OCI-LY1 (cell line): ENCODE data around the gene MT1X.

Experiments used
- EZH2 ChIP-seq: fragments of 200-600 bp; sonication (generic), shearing (Covaris generic); IDR thresholded peaks from 2 replicates; pipeline ENCODE4 v1.8.0; 2017; ENCODE audit warnings: borderline replicate concordance, mixed run types, mild to moderate bottlenecking, antibody characterized with exemption, low read length, moderate library complexity, mixed read lengths
- TF ChIP-seq, protein P1 (sequence below): fragments of 200-600 bp; sonication (generic), shearing (Covaris generic); IDR thresholded peaks from 2 replicates; pipeline ENCODE4 v1.5.1; 2017; ENCODE audit warnings: mild to moderate bottlenecking, antibody characterized with exemption, low read length, moderate library complexity, mixed read lengths

GRCh38 chr16:56690420-56691122, 8.3 kb downstream of the MT1X start:
- TF ChIP-seq, protein P1, sequence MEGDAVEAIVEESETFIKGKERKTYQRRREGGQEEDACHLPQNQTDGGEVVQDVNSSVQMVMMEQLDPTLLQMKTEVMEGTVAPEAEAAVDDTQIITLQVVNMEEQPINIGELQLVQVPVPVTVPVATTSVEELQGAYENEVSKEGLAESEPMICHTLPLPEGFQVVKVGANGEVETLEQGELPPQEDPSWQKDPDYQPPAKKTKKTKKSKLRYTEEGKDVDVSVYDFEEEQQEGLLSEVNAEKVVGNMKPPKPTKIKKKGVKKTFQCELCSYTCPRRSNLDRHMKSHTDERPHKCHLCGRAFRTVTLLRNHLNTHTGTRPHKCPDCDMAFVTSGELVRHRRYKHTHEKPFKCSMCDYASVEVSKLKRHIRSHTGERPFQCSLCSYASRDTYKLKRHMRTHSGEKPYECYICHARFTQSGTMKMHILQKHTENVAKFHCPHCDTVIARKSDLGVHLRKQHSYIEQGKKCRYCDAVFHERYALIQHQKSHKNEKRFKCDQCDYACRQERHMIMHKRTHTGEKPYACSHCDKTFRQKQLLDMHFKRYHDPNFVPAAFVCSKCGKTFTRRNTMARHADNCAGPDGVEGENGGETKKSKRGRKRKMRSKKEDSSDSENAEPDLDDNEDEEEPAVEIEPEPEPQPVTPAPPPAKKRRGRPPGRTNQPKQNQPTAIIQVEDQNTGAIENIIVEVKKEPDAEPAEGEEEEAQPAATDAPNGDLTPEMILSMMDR, result no peak
- TF ChIP-seq EZH2, result no peak
